H1 (cell line): ENCODE results near the gene GFY. TPM values are rescaled to one million over a fixed set of nuclear protein-coding genes. Genes with fewer than 3 reads are reported as not detected.

Source experiments
- CTCF ChIA-PET: fragments of 300-600 bp; sonication (Branson Sonifier 250); formaldehyde crosslinking; loops from one replicate; lab custom pipeline; 2021; ENCODE audit not compliant: partially characterized antibody; lab: Charles Lee
- POLR2A ChIA-PET: fragments of 300-600 bp; sonication (Branson Sonifier 250); formaldehyde crosslinking; loops from one replicate; lab custom pipeline; 2021; ENCODE audit warnings: inconsistent platforms; ENCODE audit not compliant: partially characterized antibody; lab: Charles Lee
- DNase-seq, 2 experiments: peaks; one replicate each; pipeline versions ENCODE4 v3.0.0 to v3.0.0-alpha.2; 2010 to 2022; ENCODE audit warnings: low spot score in 2 of 2, low read depth in 1 of 2, mixed read lengths in 1 of 2
- FAIRE-seq: peaks from 2 replicates; lab custom pipeline; 2011; peaks lifted over from hg19 to GRCh38; lab: Jason Lieb, UNC
- H2AFZ ChIP-seq: 2 replicates; pipeline ENCODE4 v1.8.1; 2012; ENCODE audit warnings: low read length, inconsistent platforms
- H2AK5ac ChIP-seq: 2 replicates; pipeline ENCODE4 v1.6.1; 2013; ENCODE audit warnings: low read depth, low read length
- H2BK120ac ChIP-seq: replicated peaks from 2 replicates; pipeline ENCODE3; 2013; ENCODE audit warnings: low read depth, low read length, inconsistent platforms
- H2BK12ac ChIP-seq: 2 replicates; pipeline ENCODE4 v1.6.1; 2013; ENCODE audit warnings: low read depth, low read length
- H2BK15ac ChIP-seq: 2 replicates; pipeline ENCODE4 v1.6.1; 2013; ENCODE audit warnings: low read length
- H2BK20ac ChIP-seq: 2 replicates; pipeline ENCODE4 v1.6.1; 2013; ENCODE audit warnings: low read length
- H2BK5ac ChIP-seq: 2 replicates; pipeline ENCODE4 v1.6.1; 2013; ENCODE audit warnings: low read depth, low read length
- H3K14ac ChIP-seq: 2 replicates; pipeline ENCODE4 v1.6.1; 2013; ENCODE audit warnings: inconsistent platforms; ENCODE audit not compliant: insufficient read length
- H3K18ac ChIP-seq: 2 replicates; pipeline ENCODE4 v1.6.1; 2013; ENCODE audit warnings: low read length; ENCODE audit errors: extremely low read depth
- H3K23ac ChIP-seq: 2 replicates; pipeline ENCODE4 v1.6.1; 2013; ENCODE audit warnings: inconsistent platforms; ENCODE audit not compliant: insufficient read length
- H3K23me2 ChIP-seq: 2 replicates; pipeline ENCODE4 v1.6.1; 2013; ENCODE audit warnings: low read depth, low read length
- H3K27ac ChIP-seq: 2 replicates; pipeline ENCODE4 v1.6.1; 2011; ENCODE audit warnings: low read depth, low read length, inconsistent platforms
- H3K27me3 ChIP-seq, 4 experiments: replicated peaks in 1 of 4; 1 replicate in 1 of 4; 2 replicates in 3 of 4; pipeline versions ENCODE4 v1.6.1 to v1.8.1; 2011 to 2013; ENCODE audit warnings: low read length in 3 of 4, mild to moderate bottlenecking in 3 of 4, inconsistent platforms in 2 of 4, mixed read lengths in 2 of 4, moderate library complexity in 1 of 4; ENCODE audit not compliant: control insufficient read depth in 3 of 4, insufficient read depth in 3 of 4; ENCODE audit errors: extremely low read depth in 1 of 4
- H3K36me3 ChIP-seq, 4 experiments: 2 replicates each; pipeline versions ENCODE4 v1.6.1 to v1.8.1; 2011 to 2013; ENCODE audit warnings: mild to moderate bottlenecking in 4 of 4, low read length in 3 of 4, moderate library complexity in 2 of 4, control low read depth in 1 of 4, inconsistent platforms in 1 of 4; ENCODE audit not compliant: insufficient read depth in 4 of 4, control insufficient read depth in 2 of 4
- H3K4ac ChIP-seq: replicated peaks from 2 replicates; pipeline ENCODE3; 2013; ENCODE audit warnings: low read length, low read depth, mixed read lengths, inconsistent platforms; ENCODE audit not compliant: insufficient read length
- H3K4me1 ChIP-seq, 4 experiments: replicated peaks in 1 of 4; 1 replicate in 1 of 4; 2 replicates in 3 of 4; pipeline versions ENCODE4 v1.6.1 to v1.8.1; 2011 to 2013; ENCODE audit warnings: low read length in 3 of 4, inconsistent platforms in 2 of 4, mixed read lengths in 1 of 4; ENCODE audit not compliant: insufficient read depth in 4 of 4, control insufficient read depth in 3 of 4
- H3K4me2 ChIP-seq, 2 experiments: 2 replicates each; pipeline versions ENCODE4 v1.6.1 to v1.8.1; 2011 to 2013; ENCODE audit warnings: low read depth in 2 of 2, low read length in 2 of 2, control low read depth in 1 of 2, inconsistent platforms in 1 of 2, mild to moderate bottlenecking in 1 of 2; ENCODE audit not compliant: insufficient read depth in 1 of 2
- H3K4me3 ChIP-seq, 4 experiments: fragments of 200-600, 300-600 bp in 1 of 4; sonication (generic), shearing (Covaris generic), sonication (Bioruptor Twin) in 1 of 4; 2 replicates each; pipeline versions ENCODE4 v1.5.1 to v1.8.1; 2011 to 2016; ENCODE audit warnings: low read length in 4 of 4, low read depth in 3 of 4, control low read depth in 2 of 4, inconsistent platforms in 2 of 4, mild to moderate bottlenecking in 2 of 4, mixed read lengths in 1 of 4, moderate library complexity in 1 of 4; ENCODE audit not compliant: insufficient read depth in 2 of 4; ENCODE audit errors: extremely low read depth in 1 of 4
- H3K56ac ChIP-seq: replicated peaks from 2 replicates; pipeline ENCODE3; 2013; ENCODE audit warnings: low read depth, mild to moderate bottlenecking, mixed read lengths, low read length, inconsistent platforms; ENCODE audit not compliant: insufficient read length
- H3K79me1 ChIP-seq: 2 replicates; pipeline ENCODE4 v1.6.1; 2013; ENCODE audit warnings: low read depth, low read length, control low read depth
- H3K79me2 ChIP-seq, 2 experiments: 2 replicates each; pipeline versions ENCODE4 v1.6.1 to v1.8.1; 2012 to 2013; ENCODE audit warnings: low read length in 2 of 2, mild to moderate bottlenecking in 2 of 2, inconsistent platforms in 1 of 2; ENCODE audit not compliant: insufficient read depth in 2 of 2, control insufficient read depth in 1 of 2
- H3K9ac ChIP-seq, 4 experiments: replicated peaks in 1 of 4; 1 replicate in 1 of 4; 2 replicates in 3 of 4; pipeline versions ENCODE4 v1.6.1 to v1.8.1; 2011 to 2013; ENCODE audit warnings: low read depth in 3 of 4, low read length in 3 of 4, control low read depth in 2 of 4, mild to moderate bottlenecking in 2 of 4, moderate library complexity in 2 of 4, inconsistent platforms in 1 of 4; ENCODE audit errors: extremely low read depth in 1 of 4
- H3K9me3 ChIP-seq, 2 experiments: 2 replicates each; pipeline versions ENCODE4 v1.6.1 to v1.8.1; 2012 to 2013; ENCODE audit warnings: mild to moderate bottlenecking in 2 of 2, moderate library complexity in 2 of 2, control low read depth in 1 of 2, inconsistent platforms in 1 of 2, low read depth in 1 of 2, low read length in 1 of 2, mixed read lengths in 1 of 2; ENCODE audit not compliant: insufficient read depth in 2 of 2
- H4K20me1 ChIP-seq, 2 experiments: replicated peaks in 1 of 2; 2 replicates each; pipeline versions ENCODE3 to v1.8.1; 2011 to 2013; ENCODE audit warnings: inconsistent platforms in 2 of 2, low read length in 2 of 2, mild to moderate bottlenecking in 1 of 2; ENCODE audit not compliant: insufficient read depth in 2 of 2, control insufficient read depth in 1 of 2
- H4K5ac ChIP-seq: 2 replicates; pipeline ENCODE4 v1.6.1; 2013; ENCODE audit warnings: low read length, low read depth, mixed read lengths, inconsistent platforms; ENCODE audit not compliant: insufficient read length
- H4K8ac ChIP-seq: 2 replicates; pipeline ENCODE4 v1.8.0; 2013; ENCODE audit warnings: mild to moderate bottlenecking, moderate library complexity, low read length, inconsistent platforms; ENCODE audit not compliant: insufficient read depth; ENCODE audit errors: extremely low read depth
- H4K91ac ChIP-seq: replicated peaks from 2 replicates; pipeline ENCODE3; 2013; ENCODE audit warnings: low read length, mixed read lengths, inconsistent platforms; ENCODE audit not compliant: insufficient read length
- RBBP5 ChIP-seq: IDR thresholded peaks from 2 replicates; pipeline ENCODE4 v1.7.1; 2012; ENCODE audit warnings: low read depth, mild to moderate bottlenecking, inconsistent platforms, low read length, moderate library complexity, borderline replicate concordance
- RXRA ChIP-seq: IDR thresholded peaks from 2 replicates; pipeline ENCODE4 v1.6.1; 2011; ENCODE audit warnings: low read depth, mild to moderate bottlenecking, low read length, moderate library complexity; ENCODE audit not compliant: insufficient read depth
- TAF7 ChIP-seq: optimal IDR thresholded peaks from 2 replicates; pipeline ENCODE3; 2011; ENCODE audit warnings: low read depth, mild to moderate bottlenecking, inconsistent platforms, low read length, moderate library complexity, borderline replicate concordance
- WGBS, 2 experiments: shearing (Covaris generic) in 1 of 2; methylation state at CpG; one replicate each; pipeline versions ENCODE4 v1.1.6 to v1.1.7; 2013 to 2015; ENCODE audit warnings: low lambda C conversion rate in 2 of 2, mixed read lengths in 2 of 2, inconsistent platforms in 1 of 2, low coverage in 1 of 2, missing lambda C conversion rate in 1 of 2; ENCODE audit not compliant: insufficient replicate concordance in 2 of 2, insufficient coverage in 1 of 2, insufficient read length in 1 of 2; ENCODE audit errors: extremely low coverage in 1 of 2, missing lambda C conversion rate in 1 of 2; 5-methylcytosine and 5-hydroxymethylcytosine counted together
- polyA plus RNA-seq, 7 experiments: library from polyadenylated mRNA; depleted of rRNA in 3 of 7; stranded (reverse) in 5 of 7; unstranded in 2 of 7; fragments of >200 nt in 5 of 7; fragments of 200-250 nt in 2 of 7; gene quantifications; 1 replicate in 5 of 7; 2 replicates in 1 of 7; 4 replicates in 1 of 7; pipeline versions ENCODE4 v1.2.1 to v1.2.3, GENCODE V29; 2011 to 2013; ENCODE audit warnings: missing spikeins in 2 of 7, mixed read lengths in 2 of 7
- total RNA-seq: library from RNA; stranded (reverse); fragmentation: NEBNext Ultra II Directional; extraction: Animal tissue kit (Norgen Biotek cat#: 25700); gene quantifications from 2 replicates; pipeline ENCODE4 v1.2.1, GENCODE V29; 2021

The GFY gene
- total and polyA plus RNA-seq, 2 of the 8 experiments (the other 6 are each of a cell fraction or from before 2014, with no cell fraction given), result 0.68 to 0.93 TPM

DNA sequence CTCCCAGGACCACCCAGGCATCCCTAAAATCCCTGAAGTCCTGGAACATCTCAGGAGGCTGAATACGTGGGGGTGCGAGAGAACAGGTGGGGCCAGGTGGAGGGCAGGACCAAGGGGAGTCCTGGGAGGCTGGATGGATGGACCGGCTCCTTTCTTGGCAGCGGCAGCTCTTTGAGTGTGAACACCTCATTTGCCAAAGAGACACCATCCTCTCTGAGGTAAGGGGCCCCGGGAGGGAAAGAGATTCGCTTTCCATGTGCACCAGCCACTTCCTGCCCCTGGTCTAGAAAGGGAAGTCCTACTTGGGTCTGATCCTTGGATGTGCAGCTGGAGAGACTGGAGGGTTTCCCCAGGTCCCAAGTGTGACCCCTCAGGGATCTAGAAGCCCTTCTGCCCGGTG lies 18.1 kb upstream of the GFY start:
- 91% methylated on average over 4 of the region's 7 CpGs; no CpG with 5 or more reads in 1 of the 2 experiments for WGBS, 2 experiments
- no peak overlapping the region for H3K9ac ChIP-seq
- H3K27me3 ChIP-seq, result no peaks in the 10 kb centered on the region
- H3K18ac ChIP-seq, result no peak overlapping the region
- H3K36me3 ChIP-seq, result no peaks in the 10 kb centered on the region
- no peak overlapping the region for H3K14ac ChIP-seq
- no peak overlapping the region for H2BK120ac ChIP-seq
- ChIA-PET POLR2A (interaction anchor here (0.8 to 2.2 kb wide), 3 partner anchors 9 to 14 kb away, joined by 5 to 9 read pairs (median 8); no protein-coding TSS in a partner anchor), CTCF (interaction anchor here (1.1 to 2.3 kb wide), 8 partner anchors 9 to 26 kb away, joined by 3 to 24 read pairs (median 5); partner anchors contain the start of gene GFY)
- H3K56ac ChIP-seq, result no peak overlapping the region
- peaks cover 5 to 18% (median 11%) of the 10 kb centered on the region in 4 experiments for H3K4me1 ChIP-seq
- H2BK20ac ChIP-seq, result 0 out of 2 replicates have a peak overlapping the region, but pooled peaks have one; percentile 15
- no peak overlapping the region for H2AK5ac ChIP-seq
- no peaks in the 10 kb centered on the region for H3K79me2 ChIP-seq
- DNase-seq (no peak), FAIRE-seq (no peak)
- H2AFZ ChIP-seq, result no peak overlapping the region
- no peak overlapping the region for H3K4me3 ChIP-seq
- H4K8ac ChIP-seq, result no peak overlapping the region
- no peak overlapping the region for H3K4me2 ChIP-seq
- no peak overlapping the region for H3K4ac ChIP-seq
- H4K5ac ChIP-seq, result no peak overlapping the region
- no peaks in the 10 kb centered on the region for H3K9me3 ChIP-seq
- H2BK5ac ChIP-seq, result no peak overlapping the region
- no peak overlapping the region for H3K27ac ChIP-seq
- H2BK15ac ChIP-seq, result no peak overlapping the region
- no peaks in the 10 kb centered on the region for H4K20me1 ChIP-seq
- no peak overlapping the region for H3K23ac ChIP-seq
- H3K79me1 ChIP-seq, result no peaks in the 10 kb centered on the region
- no peaks in the 10 kb centered on the region for H3K23me2 ChIP-seq
- TF ChIP-seq RXRA, result no peak
- TF ChIP-seq RBBP5, result no peak
- TF ChIP-seq TAF7, result no peak
- no peak overlapping the region for H4K91ac ChIP-seq
- H2BK12ac ChIP-seq, result no peak overlapping the region
